NCI-H2081 (cell line): Measurements from ENCODE around the gene KRT8.
"Not testable (repeated sequence)": the region's sequence is repeated elsewhere in the genome, so short reads cannot be mapped to it uniquely, and the experiment has no call there.

ENCODE experiments used
- DNase-seq, 2 experiments: peaks; one replicate each; lab custom pipeline; 2025; lab: John Stamatoyannopoulos, UW

Gene KRT8

GRCh38 chr12:52901715-52902541 lies 2.9 kb downstream of the KRT8 start:
- DNase-seq = no peak

DNA sequence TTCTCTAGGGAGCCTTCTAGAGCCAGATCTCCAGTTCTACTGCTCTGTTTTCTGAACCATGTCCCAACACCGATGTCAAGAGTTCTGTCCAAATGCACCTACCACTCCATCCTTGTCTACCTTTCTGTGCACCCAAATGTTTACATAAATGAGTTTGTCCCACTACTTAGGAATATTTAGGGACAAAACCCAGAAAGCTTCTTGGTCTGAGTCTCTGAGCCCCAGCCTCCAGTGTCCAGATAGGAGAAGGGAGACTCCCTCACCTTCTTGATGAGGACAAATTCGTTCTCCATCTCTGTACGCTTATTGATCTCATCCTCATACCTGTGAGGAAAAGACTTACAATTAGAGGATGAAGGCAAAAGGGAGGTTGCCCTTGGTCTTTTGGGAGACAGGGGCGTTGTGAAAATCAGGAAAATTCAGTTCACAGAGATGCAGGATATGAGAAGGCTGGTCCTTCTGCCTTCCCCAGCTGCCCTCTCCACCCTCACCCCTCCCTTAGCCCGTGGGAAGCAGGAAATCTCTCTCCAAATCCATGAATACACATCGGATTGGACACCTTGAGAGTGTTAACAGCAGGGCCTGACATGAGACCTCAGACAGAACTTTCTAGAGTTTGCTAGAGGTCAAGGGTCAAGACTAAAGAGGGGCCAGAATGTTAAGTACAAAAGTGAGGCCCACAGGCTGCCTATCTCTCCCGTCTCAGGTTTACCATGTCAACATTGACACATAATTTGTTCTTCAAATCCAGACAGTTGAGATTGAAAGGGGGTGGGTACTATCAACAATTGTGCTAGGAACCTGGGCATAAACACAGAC lies 3.8 kb downstream of the KRT8 start:
- DNase-seq = no peak

DNA sequence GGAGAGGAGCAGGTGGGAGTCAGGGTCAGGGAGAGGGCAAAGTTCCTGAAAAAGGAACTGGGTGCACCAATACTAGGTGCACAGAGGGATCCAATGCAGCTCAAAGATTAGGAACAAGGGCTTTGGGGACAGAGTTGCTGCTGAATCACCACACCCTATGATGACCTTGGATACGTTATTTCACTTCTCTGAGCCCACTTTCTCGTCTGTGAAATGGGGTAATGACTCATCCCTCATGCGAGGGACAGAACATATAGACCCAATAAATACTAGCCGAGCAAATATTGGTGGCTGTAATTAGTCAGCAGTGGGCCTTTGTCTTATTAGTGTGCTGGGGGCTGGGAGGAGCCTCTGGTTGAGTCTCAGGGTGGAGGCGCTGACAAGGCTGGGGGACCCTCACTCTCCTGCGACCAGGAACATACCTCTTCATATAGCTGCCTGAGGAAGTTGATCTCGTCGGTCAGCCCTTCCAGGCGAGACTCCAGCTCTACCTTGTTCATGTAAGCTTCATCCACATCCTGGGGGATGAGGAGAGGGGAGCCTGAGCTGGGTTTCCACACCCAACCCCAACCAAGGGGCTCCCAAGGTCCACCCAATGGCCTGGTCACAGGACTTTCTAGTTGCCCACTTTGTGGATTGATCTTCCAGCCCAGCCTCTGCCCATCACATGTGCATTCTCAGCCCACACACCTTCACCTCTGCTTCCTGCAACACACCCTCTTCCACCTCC lies 4.5 kb downstream of the KRT8 start:
- no peak for DNase-seq

GRCh38 chr12:52899338-52900035 lies 5.4 kb downstream of the KRT8 start:
- no peak for DNase-seq

- no peak for DNase-seq
Measured at GRCh38 chr12:52896190-52897100, 8.4 kb downstream of the KRT8 start.

GRCh38 chr12:52895726-52896189 lies 9.1 kb downstream of the KRT8 start:
- peak; percentile 78 to 92 for DNase-seq

GRCh38 chr12:52892974-52893373 lies 11.9 kb downstream of the KRT8 start:
- no peak for DNase-seq

DNA sequence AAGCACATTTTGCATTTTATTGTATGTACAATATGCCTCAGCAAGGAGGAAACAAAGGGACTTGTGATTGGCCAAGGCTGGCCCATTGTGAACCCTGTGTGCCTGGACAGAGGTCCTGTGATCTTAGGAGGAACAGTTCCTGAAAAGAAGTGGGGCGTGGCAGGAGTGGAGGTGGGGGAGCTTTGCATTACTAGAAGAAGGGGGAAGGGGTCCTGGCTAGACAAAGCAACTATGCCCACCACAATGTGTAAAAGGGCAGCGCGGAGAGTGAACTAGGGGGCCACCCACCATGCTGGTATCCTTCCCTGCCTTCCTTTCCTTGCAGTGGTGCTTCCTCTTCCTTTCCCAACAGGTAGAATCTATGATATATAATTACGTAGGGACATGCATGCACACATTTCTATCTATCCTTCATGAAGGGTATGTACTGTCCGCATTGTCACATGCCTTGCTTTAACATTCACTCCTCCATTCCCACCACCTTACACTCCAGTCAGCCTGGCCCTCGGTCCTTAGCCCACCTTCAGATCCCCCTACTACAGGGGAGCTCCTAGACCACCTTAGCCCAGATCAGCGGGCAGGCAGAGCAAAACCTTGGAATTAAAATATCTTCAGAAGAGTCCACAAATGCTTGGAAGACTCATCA lies 12.5 kb downstream of the KRT8 start:
- no peak for DNase-seq

GRCh38 chr12:52891044-52891443 lies 13.8 kb downstream of the KRT8 start:
- no peak for DNase-seq

DNA sequence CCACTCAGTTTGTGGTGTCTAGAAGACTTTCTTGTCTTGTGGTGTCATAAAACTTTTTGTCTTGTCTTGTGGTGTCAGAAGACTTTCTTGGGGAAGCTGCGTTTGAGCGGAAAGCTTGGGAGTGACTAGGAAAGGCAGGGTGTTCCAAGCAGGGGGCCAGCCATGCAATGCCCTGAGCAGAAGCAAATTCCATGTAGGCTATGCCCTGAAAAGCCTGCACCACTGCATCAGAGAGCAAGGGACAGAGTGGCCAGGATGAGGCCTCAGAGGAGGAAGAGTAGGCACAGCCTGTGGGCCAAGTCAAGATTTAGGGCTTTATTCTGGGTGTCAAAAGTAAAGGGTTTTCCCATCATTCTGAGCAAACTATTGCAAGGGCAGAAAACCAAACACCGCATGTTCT lies 14.5 kb downstream of the KRT8 start:
- no peak for DNase-seq

GRCh38 chr12:52884526-52885293 lies 20.2 kb downstream of the KRT8 start:
- peak; percentile 66 to 68 for DNase-seq

GRCh38 chr12:52880499-52880898 lies 24.4 kb downstream of the KRT8 start:
- not testable (repeated sequence) for DNase-seq

GRCh38 chr12:52879394-52880351 lies 25.2 kb downstream of the KRT8 start:
- DNase-seq = peak; percentile 82 to 89

DNA sequence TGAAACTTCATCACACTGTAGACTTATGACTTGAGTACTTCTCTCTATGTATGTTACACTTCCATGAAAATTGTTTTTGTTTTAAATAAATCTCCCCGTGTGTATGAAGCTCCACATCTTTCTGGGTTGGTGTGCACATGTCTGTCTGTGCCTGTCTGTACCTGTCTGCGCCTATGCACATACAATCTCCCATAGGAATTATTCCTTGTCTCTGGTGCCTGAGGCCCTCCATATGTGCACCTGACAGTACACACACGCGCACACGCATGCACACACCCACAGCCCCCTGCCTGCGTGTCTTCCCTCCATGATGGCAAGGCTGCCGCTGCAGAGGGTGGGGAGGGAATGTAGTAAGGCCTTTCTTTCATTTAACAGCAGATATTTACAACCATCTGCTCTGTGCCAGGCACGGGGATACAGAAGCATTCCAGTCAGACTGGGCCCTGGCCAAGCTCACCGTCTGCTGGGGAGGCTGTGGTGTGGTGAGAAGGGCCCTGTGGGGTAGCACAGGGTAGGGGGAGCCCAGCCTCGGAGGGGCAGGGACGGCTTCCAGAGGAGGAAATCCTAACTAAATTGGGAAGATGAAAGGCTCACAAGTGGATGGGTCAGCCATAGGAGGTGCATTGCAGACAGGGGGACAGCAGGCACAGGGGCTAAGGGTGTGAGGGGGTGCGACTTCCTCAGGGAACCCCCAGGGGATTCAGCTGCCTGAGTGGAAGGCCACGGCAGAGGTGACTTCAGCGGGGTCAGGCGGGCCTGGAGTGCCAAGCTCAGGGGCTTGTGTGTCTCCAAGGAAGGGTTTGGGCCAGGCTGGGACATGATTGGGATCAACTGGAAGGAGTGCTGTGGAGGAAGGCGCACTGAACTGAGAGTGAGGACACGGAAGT lies 26.1 kb downstream of the KRT8 start:
- DNase-seq = no peak

DNA sequence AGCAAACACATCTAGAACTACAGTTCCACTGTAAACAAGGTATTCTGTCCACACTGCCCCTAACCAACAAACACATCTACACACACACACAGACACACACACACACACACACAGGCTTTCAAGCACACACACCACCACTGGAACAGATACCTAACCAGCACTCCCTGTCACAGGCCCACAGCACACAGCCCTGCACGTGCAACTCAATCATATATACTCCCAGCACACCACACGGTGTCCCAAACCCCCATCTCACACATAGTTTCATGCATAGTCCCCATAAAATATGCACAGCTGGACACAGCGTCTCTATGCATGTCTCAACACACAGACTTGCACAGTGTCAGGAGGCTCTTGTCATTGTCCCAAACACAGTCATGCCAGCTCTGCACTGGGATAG lies 27.6 kb downstream of the KRT8 start:
- no peak for DNase-seq

DNA sequence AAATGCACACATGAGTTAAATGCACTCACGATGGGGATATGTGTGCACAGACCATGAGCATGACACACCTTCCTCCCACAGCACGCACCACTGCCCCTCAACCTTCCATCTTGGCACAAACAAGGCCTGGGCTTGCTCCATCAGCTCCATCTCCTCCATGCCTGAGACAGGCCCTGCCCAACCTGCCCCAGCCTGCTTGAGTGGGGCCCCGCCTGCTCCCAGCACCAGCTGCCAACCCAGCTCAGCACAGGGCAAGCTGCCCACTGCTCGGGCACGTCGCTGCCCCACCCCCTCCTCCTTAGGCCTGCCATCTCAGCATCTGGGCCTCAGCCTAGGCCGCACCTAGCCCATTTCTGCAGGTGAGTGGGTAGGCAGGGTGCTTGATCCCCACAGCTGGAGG lies 28.5 kb downstream of the KRT8 start:
- no peak for DNase-seq
